Adrenal gland (tissue), 5 donors: Measurements from ENCODE around the gene RAD23A.

Experiments
- POLR2A ChIP-seq, 2 donors: fragments of 450-650 bp; IDR thresholded peaks; one replicate each; pipeline ENCODE4 v1.6.1; 2017; ENCODE audit warnings: antibody characterized with exemption in 2 of 2, mild to moderate bottlenecking in 2 of 2, moderate library complexity in 1 of 2
- TF ChIP-seq, protein P1 (sequence below), 6 experiments: fragments of 450-650 bp in 4 of 6; fragments of 200-600 bp in 2 of 6; sonication (generic) in 1 of 6; IDR thresholded peaks; 1 replicate in 5 of 6; 2 replicates in 1 of 6; pipeline versions ENCODE4 v1.5.1 to v1.8.0; 2016 to 2021; ENCODE audit warnings: antibody characterized with exemption in 6 of 6, mild to moderate bottlenecking in 2 of 6, moderate library complexity in 1 of 6
- donor health status: DM: no; HTN: no; CAD: no.

DNA sequence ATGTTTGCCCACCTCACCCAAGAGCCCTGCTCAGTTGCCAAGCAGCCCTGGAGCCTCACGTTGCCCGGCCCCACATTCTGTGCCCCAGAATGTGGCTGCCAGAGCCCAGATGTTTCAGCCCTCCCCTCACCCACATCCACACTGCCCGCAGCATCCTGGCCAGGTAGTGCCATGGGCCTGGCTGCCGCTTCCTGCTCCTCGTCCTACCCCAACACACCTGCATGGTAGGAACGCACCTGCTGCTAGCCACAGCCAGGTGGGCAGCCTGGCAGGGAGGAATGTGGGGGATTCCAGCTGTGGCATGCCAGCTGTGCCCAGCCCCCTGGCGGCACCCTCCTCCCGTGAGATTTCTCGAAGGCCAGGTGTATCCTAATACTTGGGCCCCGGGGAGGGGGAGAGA is 42.1 kb downstream of the RAD23A start:
- TF ChIP-seq, protein P1, sequence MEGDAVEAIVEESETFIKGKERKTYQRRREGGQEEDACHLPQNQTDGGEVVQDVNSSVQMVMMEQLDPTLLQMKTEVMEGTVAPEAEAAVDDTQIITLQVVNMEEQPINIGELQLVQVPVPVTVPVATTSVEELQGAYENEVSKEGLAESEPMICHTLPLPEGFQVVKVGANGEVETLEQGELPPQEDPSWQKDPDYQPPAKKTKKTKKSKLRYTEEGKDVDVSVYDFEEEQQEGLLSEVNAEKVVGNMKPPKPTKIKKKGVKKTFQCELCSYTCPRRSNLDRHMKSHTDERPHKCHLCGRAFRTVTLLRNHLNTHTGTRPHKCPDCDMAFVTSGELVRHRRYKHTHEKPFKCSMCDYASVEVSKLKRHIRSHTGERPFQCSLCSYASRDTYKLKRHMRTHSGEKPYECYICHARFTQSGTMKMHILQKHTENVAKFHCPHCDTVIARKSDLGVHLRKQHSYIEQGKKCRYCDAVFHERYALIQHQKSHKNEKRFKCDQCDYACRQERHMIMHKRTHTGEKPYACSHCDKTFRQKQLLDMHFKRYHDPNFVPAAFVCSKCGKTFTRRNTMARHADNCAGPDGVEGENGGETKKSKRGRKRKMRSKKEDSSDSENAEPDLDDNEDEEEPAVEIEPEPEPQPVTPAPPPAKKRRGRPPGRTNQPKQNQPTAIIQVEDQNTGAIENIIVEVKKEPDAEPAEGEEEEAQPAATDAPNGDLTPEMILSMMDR (IDR thresholded peaks at IDR 0.05): no peak
- TF ChIP-seq POLR2A (IDR thresholded peaks at IDR 0.05): no peak
